Aorta (tissue), 5 donors: ENCODE measurements around the gene DSC3. TPM values are rescaled to one million over a fixed set of nuclear protein-coding genes. Genes with fewer than 3 reads are reported as not detected.

Source experiments
- ATAC-seq: fragments of 200-7000 bp; cut with Tn5 transposase; one replicate; pipeline ENCODE4 v1.9.1; 2022; ENCODE audit warnings: moderate library complexity; ENCODE audit not compliant: low FRiP score
- DNase-seq, 2 donors: peaks; one replicate each; pipeline ENCODE4 v3.0.0-alpha.2; 2020
- H3K27ac ChIP-seq, 2 donors: one replicate each; pipeline ENCODE4 v1.5.1; 2013; ENCODE audit warnings: low read length in 2 of 2, mild to moderate bottlenecking in 2 of 2, moderate library complexity in 2 of 2, control low read depth in 1 of 2, inconsistent platforms in 1 of 2, low read depth in 1 of 2
- H3K27me3 ChIP-seq, 2 donors: one replicate each; pipeline ENCODE4 v1.6.1; 2013; ENCODE audit warnings: control low read depth in 1 of 2, low read length in 1 of 2, mild to moderate bottlenecking in 1 of 2, moderate library complexity in 1 of 2; ENCODE audit not compliant: insufficient read depth in 2 of 2, control insufficient read depth in 1 of 2
- H3K36me3 ChIP-seq, 2 donors: one replicate each; pipeline ENCODE4 v1.6.1; 2013; ENCODE audit warnings: control low read depth in 1 of 2, low read length in 1 of 2, mild to moderate bottlenecking in 1 of 2; ENCODE audit not compliant: insufficient read depth in 2 of 2, control insufficient read depth in 1 of 2
- H3K4me1 ChIP-seq, 2 donors: one replicate each; pipeline ENCODE4 v1.6.1; 2013; ENCODE audit warnings: low read length in 2 of 2, control low read depth in 1 of 2, mild to moderate bottlenecking in 1 of 2, moderate library complexity in 1 of 2; ENCODE audit not compliant: insufficient read depth in 2 of 2, control insufficient read depth in 1 of 2
- H3K4me3 ChIP-seq, 2 donors: one replicate each; pipeline ENCODE4 v1.5.1; 2013; ENCODE audit warnings: low read length in 2 of 2, control low read depth in 1 of 2, mild to moderate bottlenecking in 1 of 2
- H3K9me3 ChIP-seq: one replicate; pipeline ENCODE4 v1.6.1; 2013; ENCODE audit warnings: mild to moderate bottlenecking, low read length; ENCODE audit not compliant: control insufficient read depth
- WGBS, 2 donors: extraction: QIAGEN DNeasy Blood & Tissue Kit; methylation state at CpG; one replicate each; pipeline ENCODE4 v1.1.7; 2013; 5-methylcytosine and 5-hydroxymethylcytosine counted together
- intact Hi-C, 2 donors: fragments of 100-400 bp; cut with DNase I; formaldehyde crosslinking; loops; one replicate each; pipeline versions ENCODE4 v1.14.2 to v1.15.0; 2022
- long read RNA-seq, 2 donors: library from polyadenylated mRNA; unstranded; transcript quantifications; one replicate each; pipeline ENCODE4 v2.0.0, GENCODE V29; 2020 to 2021
- polyA plus RNA-seq, 2 donors: library from polyadenylated mRNA; stranded (reverse); fragments of 200-250 nt; gene quantifications; one replicate each; pipeline ENCODE4 v1.2.3, GENCODE V29; 2013
- total RNA-seq, 2 donors: library from RNA; stranded (reverse); fragmentation: NEBNext Ultra II Directional; extraction: Animal tissue kit (Norgen Biotek cat#: 25700); gene quantifications; one replicate each; pipeline ENCODE4 v1.2.1, GENCODE V29; 2021
- donor health status: healthy with polysubstance abuse.
- donor health status: Bipolar disorder and iron deficiency.
- donor health status: DM: no; HTN: no; CAD: no.
- donor health status: DM: no; HTN: no; CAD: no.
- donor health status: DM: yes; HTN: yes; CAD: no.

Gene DSC3
- total RNA-seq: 1 to 10 TPM in 1 of 2 donors, under 1 TPM in 1; 0.58 to 2.3 TPM
- polyA plus RNA-seq: 1 to 10 TPM in 1 of 2 donors, under 1 TPM in 1; 0.46 to 2.0 TPM
- long read RNA-seq, donor 1: 0 reads
- long read RNA-seq, donor 2, partial matches to known transcripts: 0 of 1 reads
- long read RNA-seq, donor 2, other reads (novel, unspliced or antisense): 1 of 1 reads

DNA sequence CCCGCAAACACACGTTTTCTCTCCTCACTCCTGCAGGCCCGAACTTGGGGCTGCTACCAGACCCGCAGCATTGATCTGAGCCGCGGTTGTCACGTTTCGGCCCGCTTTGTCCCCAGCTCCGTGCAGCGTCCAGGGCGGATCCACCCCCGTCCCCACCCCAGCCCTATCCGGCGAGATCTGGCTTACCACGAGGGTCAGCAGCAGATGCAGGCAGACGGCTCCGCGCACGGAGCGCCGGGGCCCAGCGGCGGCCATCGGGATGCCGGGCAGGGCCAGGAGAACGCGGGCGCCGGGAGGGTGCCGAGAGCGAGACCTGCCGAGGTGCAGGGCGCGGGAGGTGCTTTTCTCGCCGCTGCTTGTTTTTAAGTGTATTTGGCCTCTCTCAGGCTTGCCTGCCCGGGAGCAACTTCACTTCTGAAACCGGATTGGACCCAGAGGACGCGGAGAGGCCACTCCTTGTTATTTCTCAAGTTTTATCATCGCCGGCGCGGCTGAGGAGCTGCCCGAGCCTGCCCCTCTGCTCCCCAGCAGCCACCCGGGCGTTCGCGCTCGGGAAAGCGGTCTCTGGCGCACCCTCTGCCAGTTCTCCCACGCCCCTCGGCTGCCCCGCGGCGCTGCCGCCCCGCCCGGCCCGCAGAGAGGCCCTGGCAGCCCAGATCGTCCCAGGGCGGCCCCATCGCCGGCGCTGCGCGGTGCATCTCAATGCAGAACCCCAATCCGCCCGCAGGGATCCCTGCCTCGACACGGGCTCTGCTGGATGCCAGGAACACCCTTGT lies at the start of gene DSC3:
TSS of gene DSC3 (minus strand) at position 337 of the 776 bp plus-strand sequence. CDS start at position 255, 82 bp downstream.
- intact Hi-C loops: no loop called here
- peak; percentile 57 for ATAC-seq
- Histone ChIP-seq H3K27ac (no peak within 1 kb of the TSS), H3K4me1 (no peaks in the 10 kb centered on the region), H3K4me3 (no peak within 1 kb of the TSS), H3K27me3 (no peaks in the 10 kb centered on the region), H3K36me3 (no peaks in the 10 kb centered on the region), H3K9me3 (no peaks in the 10 kb centered on the region)
- peak; percentile 45 to 75 for DNase-seq
- 3% methylated on average over 73 of the region's 73 CpGs for WGBS, 2 donors

DNA sequence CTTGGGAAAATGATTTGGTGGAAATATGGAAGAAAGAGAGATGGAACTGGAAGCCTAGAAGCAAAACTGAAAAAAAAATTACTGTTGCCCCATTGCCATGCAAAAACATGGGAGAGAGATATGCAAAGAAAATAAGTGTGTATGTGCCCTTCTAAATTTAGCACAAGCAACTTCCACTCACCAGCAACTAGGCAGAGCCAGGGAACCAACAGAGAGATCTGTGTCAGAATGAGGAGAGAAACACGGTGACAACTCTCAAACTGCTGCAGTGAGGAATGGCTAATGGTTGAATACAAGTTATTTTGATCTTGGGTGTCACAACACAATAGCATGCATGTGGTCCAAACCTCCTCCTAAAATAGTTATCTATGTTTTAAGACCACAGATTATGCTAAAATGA lies 48.8 kb upstream of the DSC3 start:
- 0 to 14% methylated on average over 1 of the region's 1 CpG for WGBS, 2 donors
- intact Hi-C loops: no loop called here

DNA sequence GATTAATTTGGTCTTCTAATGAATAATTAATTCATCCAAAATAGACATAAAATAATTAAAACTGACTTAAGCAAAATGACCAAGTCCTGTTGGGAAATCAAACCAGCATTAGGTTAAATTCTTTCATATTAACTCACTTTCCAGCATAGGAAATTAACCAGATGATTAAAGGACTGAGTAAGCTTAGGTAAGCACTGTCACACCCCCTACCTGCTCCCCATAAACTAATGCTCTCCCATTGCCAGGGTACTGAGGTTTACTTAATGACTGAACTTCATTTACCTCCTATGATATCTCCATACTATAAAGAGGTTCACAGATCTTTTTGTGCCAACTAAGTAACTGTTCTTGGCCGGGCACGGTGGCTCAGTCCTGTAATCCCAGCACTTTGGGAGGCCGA lies 46.0 kb upstream of the DSC3 start:
- ATAC-seq: no peak
- Histone ChIP-seq H3K27ac (no peak overlapping the region), H3K4me1 (no peaks in the 10 kb centered on the region), H3K9me3 (peaks cover 1% of the 10 kb centered on the region), H3K27me3 (no peaks in the 10 kb centered on the region), H3K4me3 (no peak overlapping the region), H3K36me3 (no peaks in the 10 kb centered on the region)
- DNase-seq: no peak
- intact Hi-C loops: no loop called here
- WGBS, 2 donors: 92 to 95% methylated on average over 3 of the region's 3 CpGs

More for the DNA sequence above, 48.8 kb upstream of the DSC3 start:
- no peak for ATAC-seq
- no peak for DNase-seq
- no peaks in the 10 kb centered on the region for H3K27me3 ChIP-seq
- no peak overlapping the region for H3K4me3 ChIP-seq
- H3K4me1 ChIP-seq: no peaks in the 10 kb centered on the region
- no peak overlapping the region for H3K27ac ChIP-seq
- no peaks in the 10 kb centered on the region for H3K36me3 ChIP-seq
- H3K9me3 ChIP-seq: peaks cover 1% of the 10 kb centered on the region

DNA sequence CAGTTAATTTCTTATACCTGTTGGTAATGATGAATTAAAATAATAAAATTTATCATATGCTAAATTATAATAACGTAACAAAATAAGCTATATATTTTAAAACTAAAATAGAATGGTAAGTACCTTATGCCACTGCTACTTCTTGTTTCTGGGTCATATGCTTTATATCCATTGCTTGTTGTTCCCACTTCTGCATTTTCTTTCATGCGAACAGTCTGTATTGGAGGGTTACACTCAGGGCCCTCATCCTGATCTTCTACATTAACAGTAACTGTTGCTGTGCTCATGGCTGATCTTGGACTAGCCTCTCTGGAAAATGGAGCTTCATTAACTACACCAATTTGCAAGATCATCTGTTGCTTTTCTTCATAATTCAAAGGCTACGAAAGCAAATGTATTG lies 37.4 kb upstream of the DSC3 start:
- DNase-seq (no peak), ATAC-seq (no peak)
- intact Hi-C loops: no loop called here
- H3K27ac ChIP-seq: no peak overlapping the region
- no peaks in the 10 kb centered on the region for H3K4me1 ChIP-seq
- no peak overlapping the region for H3K4me3 ChIP-seq
- H3K27me3 ChIP-seq: no peaks in the 10 kb centered on the region
- H3K36me3 ChIP-seq: no peaks in the 10 kb centered on the region
- peaks cover 2% of the 10 kb centered on the region for H3K9me3 ChIP-seq
- 95% methylated on average over 3 of the region's 3 CpGs for WGBS, 2 donors

DNA sequence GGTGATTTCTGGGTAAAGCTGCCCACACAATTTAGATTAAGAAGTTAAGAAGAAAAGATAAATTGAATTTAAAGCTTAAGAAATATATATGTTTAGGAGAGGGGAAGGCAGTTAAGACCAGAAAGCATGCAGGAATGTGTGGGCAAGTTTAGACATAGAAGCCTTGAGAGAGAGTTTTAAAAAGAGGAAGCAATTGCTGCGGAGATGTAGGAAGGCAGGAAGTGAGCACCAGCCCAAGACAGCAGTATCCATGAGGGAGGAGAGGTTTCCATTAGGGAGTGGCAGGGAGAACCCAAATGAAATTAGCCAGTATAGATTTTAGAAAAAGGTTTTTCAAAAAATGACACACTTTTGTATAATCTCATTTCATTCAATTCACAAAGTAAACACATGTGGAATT lies 35.3 kb upstream of the DSC3 start:
- DNase-seq (no peak), ATAC-seq (no peak)
- intact Hi-C loops: no loop called here
- Histone ChIP-seq H3K4me3 (no peak overlapping the region), H3K9me3 (peaks cover 2% of the 10 kb centered on the region), H3K36me3 (no peaks in the 10 kb centered on the region), H3K27me3 (peaks cover 0 to 2% of the 10 kb centered on the region in 2 donors), H3K4me1 (no peaks in the 10 kb centered on the region), H3K27ac (no peak overlapping the region)
- WGBS, 2 donors: 73 to 82% methylated on average over 1 of the region's 1 CpG

DNA sequence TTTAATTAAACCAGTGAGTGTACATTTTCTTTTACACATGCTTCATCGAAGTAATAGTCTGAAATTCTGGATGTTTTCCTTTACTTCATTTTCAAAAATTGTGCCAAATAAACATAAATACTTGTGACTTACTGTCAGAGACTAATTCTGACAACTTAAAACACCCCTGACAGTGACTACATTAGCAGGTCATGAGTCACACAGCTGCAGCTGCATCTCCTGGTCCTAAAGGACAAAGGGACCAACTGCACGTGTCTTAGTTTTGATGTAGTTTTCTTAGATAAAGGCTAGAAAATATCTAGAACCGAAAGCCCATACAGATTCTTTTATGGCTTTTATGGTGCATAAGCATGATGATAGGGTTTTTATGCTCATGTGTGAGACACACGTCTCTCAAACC lies 29.6 kb upstream of the DSC3 start:
- Histone ChIP-seq H3K27me3 (peaks cover 0 to 2% of the 10 kb centered on the region in 2 donors), H3K4me3 (no peak overlapping the region), H3K27ac (no peak overlapping the region), H3K9me3 (peaks cover 2% of the 10 kb centered on the region), H3K4me1 (no peaks in the 10 kb centered on the region), H3K36me3 (no peaks in the 10 kb centered on the region)
- intact Hi-C loops: no loop called here
- ATAC-seq (no peak), DNase-seq (no peak)
- 84 to 88% methylated on average over 4 of the region's 4 CpGs for WGBS, 2 donors

DNA sequence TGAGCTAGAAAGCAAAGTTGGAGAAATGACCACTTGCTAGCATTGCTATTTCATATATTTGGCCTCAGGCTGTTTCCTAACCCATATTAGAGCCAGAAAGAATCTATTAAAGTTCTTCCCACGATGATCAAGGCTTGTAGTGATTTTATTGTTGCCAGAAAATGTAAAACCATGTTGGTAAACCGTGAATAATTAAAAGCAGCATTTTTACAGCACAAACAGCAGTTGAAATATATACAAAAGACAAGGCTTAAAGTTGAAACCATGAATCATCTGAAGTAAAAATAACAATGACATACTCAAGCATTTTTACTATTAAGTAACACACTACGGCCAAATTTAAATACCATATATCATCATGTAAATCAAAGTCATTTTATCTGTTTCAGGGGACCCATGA lies 27.7 kb upstream of the DSC3 start:
- 47 to 48% methylated on average over 3 of the region's 3 CpGs for WGBS, 2 donors
- Histone ChIP-seq H3K4me1 (no peaks in the 10 kb centered on the region), H3K27ac (no peak overlapping the region), H3K27me3 (peaks cover 0 to 2% of the 10 kb centered on the region in 2 donors), H3K9me3 (no peaks in the 10 kb centered on the region), H3K4me3 (no peak overlapping the region), H3K36me3 (no peaks in the 10 kb centered on the region)
- no peak for DNase-seq
- intact Hi-C loops: no loop called here
- no peak for ATAC-seq

DNA sequence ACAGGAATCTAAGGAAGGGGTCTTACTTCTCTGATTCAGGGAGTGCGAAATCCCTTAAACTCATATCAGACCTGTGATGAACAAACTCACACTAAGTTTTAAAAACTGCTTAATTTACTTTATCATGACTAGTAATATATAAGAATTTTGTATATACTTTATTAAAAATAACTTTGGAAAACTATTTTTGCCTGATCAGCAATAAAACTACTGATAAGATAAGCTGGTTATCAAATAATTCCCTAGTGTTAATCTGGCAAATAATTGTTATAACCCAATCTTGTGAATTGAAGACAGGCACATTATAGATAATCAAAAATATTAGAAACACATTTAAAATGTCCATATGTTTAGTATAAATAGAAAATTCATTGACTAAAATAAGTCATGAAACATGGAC lies 23.7 kb upstream of the DSC3 start:
- H3K36me3 ChIP-seq: no peaks in the 10 kb centered on the region
- 98 to 100% methylated on average over 1 of the region's 1 CpG for whole genome bisulfite sequencing, 2 donors
- no peak for DNase-seq
- ATAC-seq: no peak
- no peaks in the 10 kb centered on the region for H3K9me3 ChIP-seq
- intact Hi-C loops: no loop called here
- no peak overlapping the region for H3K4me3 ChIP-seq
- H3K27ac ChIP-seq: no peak overlapping the region
- no peaks in the 10 kb centered on the region for H3K4me1 ChIP-seq
- no peaks in the 10 kb centered on the region for H3K27me3 ChIP-seq
